IPS-18c (cell line): ENCODE measurements around the gene GET4.
A peak's percentile ranks its signal among the peaks of the same experiment; 100 is the strongest.

Experiments
- H3K4me3 ChIP-seq: 2 replicates; pipeline ENCODE4 v1.7.0; 2013; ENCODE audit warnings: low read depth, mild to moderate bottlenecking, low read length, moderate library complexity; ENCODE audit not compliant: insufficient read depth
- H3K9me3 ChIP-seq: one replicate; pipeline ENCODE4 v1.6.1; 2013; ENCODE audit warnings: mild to moderate bottlenecking, low read length, moderate library complexity; ENCODE audit not compliant: control insufficient read depth, insufficient read depth

Gene GET4

GRCh38 chr7:879706-880105 lies 3.4 kb downstream of the GET4 start:
- Histone ChIP-seq H3K4me3 (no peak overlapping the region), H3K9me3 (no peaks in the 10 kb centered on the region)

GRCh38 chr7:880450-880849 lies 4.1 kb downstream of the GET4 start:
- H3K4me3 ChIP-seq: no peak overlapping the region
- H3K9me3 ChIP-seq: no peaks in the 10 kb centered on the region

- Histone ChIP-seq H3K4me3 (no peak overlapping the region), H3K9me3 (no peaks in the 10 kb centered on the region)
Measured at GRCh38 chr7:881441-882234, 5.3 kb downstream of the GET4 start.

- H3K9me3 ChIP-seq: no peaks in the 10 kb centered on the region
Measured at GRCh38 chr7:882336-883035, 6.1 kb downstream of the GET4 start.

GRCh38 chr7:883055-884021 lies 7.0 kb downstream of the GET4 start:
- no peak overlapping the region for H3K4me3 ChIP-seq
- H3K9me3 ChIP-seq: no peaks in the 10 kb centered on the region

More at GRCh38 chr7:882336-883035, 6.1 kb downstream of the GET4 start:
- H3K4me3 ChIP-seq: no peak overlapping the region

- Histone ChIP-seq H3K4me3 (no peak overlapping the region), H3K9me3 (no peaks in the 10 kb centered on the region)
Measured at GRCh38 chr7:884191-885003, 8.0 kb downstream of the GET4 start.

GRCh38 chr7:885261-885892 lies 9.0 kb downstream of the GET4 start:
- Histone ChIP-seq H3K4me3 (no peak overlapping the region), H3K9me3 (no peaks in the 10 kb centered on the region)

- peaks cover 2% of the 10 kb centered on the region for H3K9me3 ChIP-seq
- H3K4me3 ChIP-seq: no peak overlapping the region
Measured at GRCh38 chr7:885893-886625, 9.7 kb downstream of the GET4 start.

- H3K4me3 ChIP-seq: no peak overlapping the region
- H3K9me3 ChIP-seq: peaks cover 2% of the 10 kb centered on the region
Measured at GRCh38 chr7:886626-887487, 10.5 kb downstream of the GET4 start.

- peaks cover 2% of the 10 kb centered on the region for H3K9me3 ChIP-seq
- no peak overlapping the region for H3K4me3 ChIP-seq
Measured at GRCh38 chr7:887488-887820, 11.1 kb downstream of the GET4 start.

- no peak overlapping the region for H3K4me3 ChIP-seq
- H3K9me3 ChIP-seq: peaks cover 2% of the 10 kb centered on the region
Measured at GRCh38 chr7:888081-889024, 12.0 kb downstream of the GET4 start.

GRCh38 chr7:889025-889390 lies 12.7 kb downstream of the GET4 start:
- Histone ChIP-seq H3K9me3 (peaks cover 2% of the 10 kb centered on the region), H3K4me3 (peak overlapping the region; percentile 36; the same call in 1 of the 2 replicates)

- Histone ChIP-seq H3K4me3 (peak overlapping the region; percentile 36), H3K9me3 (peaks cover 2% of the 10 kb centered on the region)
Measured at GRCh38 chr7:889391-889790, 13.0 kb downstream of the GET4 start.

GRCh38 chr7:890868-891267 lies 14.5 kb downstream of the GET4 start:
- peaks cover 2% of the 10 kb centered on the region for H3K9me3 ChIP-seq
- no peak overlapping the region for H3K4me3 ChIP-seq
